Measurements from ENCODE around the gene FOXK2. TPM values are rescaled to one million over a fixed set of nuclear protein-coding genes. Genes with fewer than 3 reads are reported as not detected.

The FOXK2 gene
- total and polyA plus RNA-seq, 2 donors (not counting 1 experiment from before 2014, with no cell fraction given): 19.7 to 62.7 TPM

- WGBS (ENCODE audit: insufficient coverage): 93% methylated on average over 3 of the region's 5 CpGs
- H3K9me3 Mint-ChIP-seq (ENCODE audit: insufficient read depth): no peaks in the 10 kb centered on the region
- DNase-seq: no peak
- peaks cover 18% of the 10 kb centered on the region for H4K20me1 ChIP-seq (ENCODE audit: control insufficient read depth, insufficient read depth, low read length, poor library complexity, severe bottlenecking)
- no peaks in the 10 kb centered on the region for H3K27me3 ChIP-seq (replicated peaks in 1 of 4; ENCODE audit: control extremely low read depth in 1 of 4, control insufficient read depth in 3 of 4, insufficient read depth in 4 of 4, low read length in 3 of 4)
- no peak overlapping the region for H2AFZ ChIP-seq (ENCODE audit: insufficient read depth, low read depth, low read length, poor library complexity, severe bottlenecking)
- H3K9ac ChIP-seq (ENCODE audit: low read length): no peak overlapping the region
- H3K79me2 ChIP-seq (ENCODE audit: control insufficient read depth, insufficient read depth, low read length): no peaks in the 10 kb centered on the region
- no peaks in the 10 kb centered on the region for H3K27me3 Mint-ChIP-seq
- TF ChIP-seq EZH2 (IDR thresholded peaks at IDR 0.05; ENCODE audit: borderline replicate concordance, insufficient read depth, low read depth, low read length, poor library complexity, severe bottlenecking): no peak
- H3K4me3 Mint-ChIP-seq: no peak overlapping the region
- intact Hi-C loops (cut with micrococcal nuclease): no loop called here
- peaks cover 16 to 69% of the 10 kb centered on the region in 2 experiments for H3K36me3 ChIP-seq (replicated peaks in 1 of 2; ENCODE audit: control extremely low read depth in 1 of 2, control insufficient read depth in 1 of 2, extremely low read depth in 1 of 2, insufficient read depth in 2 of 2, low read length in 1 of 2)
- no peak overlapping the region for H3K27ac ChIP-seq (ENCODE audit: low read length in 2 of 2)
- ChIA-PET POLR2A (no interaction called here), CTCF (interaction anchor here (1.3 to 1.4 kb wide), 3 partner anchors 14 to 74 kb away, joined by 3 read pairs; no protein-coding TSS in a partner anchor)
- ATAC-seq (ENCODE audit: low read depth): no peak
- H3K4me1 ChIP-seq (ENCODE audit: control insufficient read depth in 2 of 2, insufficient read depth in 2 of 2, low read length in 2 of 2): no peaks in the 10 kb centered on the region
- no peak overlapping the region for H3K4me3 ChIP-seq (ENCODE audit: control extremely low read depth in 1 of 5, extremely low read depth in 1 of 5, insufficient read depth in 1 of 5, low read depth in 2 of 5, low read length in 4 of 5)
- no peak overlapping the region for H3K4me2 ChIP-seq (replicated peaks; ENCODE audit: low read depth, low read length, poor library complexity, severe bottlenecking)
- H3K9me3 ChIP-seq (ENCODE audit: control extremely low read depth in 1 of 3, control insufficient read depth in 2 of 3, insufficient read depth in 1 of 3, low read length in 2 of 3): no peaks in the 10 kb centered on the region
- no peak overlapping the region for H3K27ac Mint-ChIP-seq
- H3K4me1 Mint-ChIP-seq: no peaks in the 10 kb centered on the region
Observed at GRCh38 chr17:82479602-82480001, 39.9 kb upstream of the FOXK2 start.

GRCh38 chr17:82480318-82480717 lies 39.2 kb upstream of the FOXK2 start:
- Histone ChIP-seq H4K20me1 (ENCODE audit: control insufficient read depth, insufficient read depth, low read length, poor library complexity, severe bottlenecking) (peaks cover 18% of the 10 kb centered on the region), H2AFZ (ENCODE audit: insufficient read depth, low read depth, low read length, poor library complexity, severe bottlenecking) (no peak overlapping the region), H3K4me1 (ENCODE audit: control insufficient read depth in 2 of 2, insufficient read depth in 2 of 2, low read length in 2 of 2) (no peaks in the 10 kb centered on the region), H3K27ac (ENCODE audit: low read length in 2 of 2) (no peak overlapping the region), H3K9ac (ENCODE audit: low read length) (no peak overlapping the region), H3K9me3 (ENCODE audit: control extremely low read depth in 1 of 3, control insufficient read depth in 2 of 3, insufficient read depth in 1 of 3, low read length in 2 of 3) (no peaks in the 10 kb centered on the region), H3K4me2 (replicated peaks; ENCODE audit: low read depth, low read length, poor library complexity, severe bottlenecking) (no peak overlapping the region), H3K36me3 (replicated peaks in 1 of 2; ENCODE audit: control extremely low read depth in 1 of 2, control insufficient read depth in 1 of 2, extremely low read depth in 1 of 2, insufficient read depth in 2 of 2, low read length in 1 of 2) (peaks cover 14 to 71% of the 10 kb centered on the region in 2 experiments), H3K79me2 (ENCODE audit: control insufficient read depth, insufficient read depth, low read length) (no peaks in the 10 kb centered on the region), H3K4me3 (ENCODE audit: control extremely low read depth in 1 of 5, extremely low read depth in 1 of 5, insufficient read depth in 1 of 5, low read depth in 2 of 5, low read length in 4 of 5) (no peak overlapping the region), H3K27me3 (replicated peaks in 1 of 4; ENCODE audit: control extremely low read depth in 1 of 4, control insufficient read depth in 3 of 4, insufficient read depth in 4 of 4, low read length in 3 of 4) (no peaks in the 10 kb centered on the region)
- intact Hi-C loops (cut with micrococcal nuclease): no loop called here
- Mint-ChIP-seq H3K27me3 (no peaks in the 10 kb centered on the region), H3K27ac (no peak overlapping the region), H3K4me1 (no peaks in the 10 kb centered on the region), H3K9me3 (ENCODE audit: insufficient read depth) (no peaks in the 10 kb centered on the region), H3K4me3 (no peak overlapping the region)
- no peak for TF ChIP-seq EZH2 (IDR thresholded peaks at IDR 0.05; ENCODE audit: borderline replicate concordance, insufficient read depth, low read depth, low read length, poor library complexity, severe bottlenecking)
- no peak for TF ChIP-seq CTCF (IDR thresholded peaks at IDR 0.05)
- ATAC-seq (ENCODE audit: low read depth): no peak
- ChIA-PET CTCF (interaction anchor here (1.0 to 1.4 kb wide), 4 partner anchors 13 to 73 kb away, joined by 3 read pairs; no protein-coding TSS in a partner anchor), POLR2A (no interaction called here)
- no peak for DNase-seq
- 100% methylated on average over 9 of the region's 9 CpGs for WGBS (ENCODE audit: insufficient coverage)

Measured in B cell (primary cell).